ENCODE results near the gene VWA1. TPM values are rescaled to one million over a fixed set of nuclear protein-coding genes. Genes with fewer than 3 reads are reported as not detected.

VWA1 gene
- total and polyA plus RNA-seq, 8 donors, result 7.6 to 64.8 (median 23.0) TPM

GRCh38 chr1:1425753-1426495, 9.6 kb upstream of the VWA1 start:
- Histone ChIP-seq H3K4me1 (peaks cover 21 to 47% (median 36%) of the 10 kb centered on the region in 4 donors), H3K27ac (peak overlapping the region in 3 of 5 donors; percentile 19 to 83 (median 39)), H3K9me3 (no peaks in the 10 kb centered on the region), H3K27me3 (peaks cover 0 to 35% (median 4%) of the 10 kb centered on the region in 3 donors), H3K4me3 (no peak overlapping the region), H3K36me3 (no peaks in the 10 kb centered on the region)
- peak in 1 of 2 donors; percentile 30 for DNase-seq
- WGBS, 5 donors, result 41 to 46% (median 42%) methylated on average over 4 to 33 of the region's 33 CpGs
- TF ChIP-seq POLR2A (IDR thresholded peaks at IDR 0.05) (no peak), EP300 (IDR thresholded peaks at IDR 0.05) (no peak), POLR2AphosphoS5 (IDR thresholded peaks at IDR 0.05) (no peak)
- TF ChIP-seq, protein P1, sequence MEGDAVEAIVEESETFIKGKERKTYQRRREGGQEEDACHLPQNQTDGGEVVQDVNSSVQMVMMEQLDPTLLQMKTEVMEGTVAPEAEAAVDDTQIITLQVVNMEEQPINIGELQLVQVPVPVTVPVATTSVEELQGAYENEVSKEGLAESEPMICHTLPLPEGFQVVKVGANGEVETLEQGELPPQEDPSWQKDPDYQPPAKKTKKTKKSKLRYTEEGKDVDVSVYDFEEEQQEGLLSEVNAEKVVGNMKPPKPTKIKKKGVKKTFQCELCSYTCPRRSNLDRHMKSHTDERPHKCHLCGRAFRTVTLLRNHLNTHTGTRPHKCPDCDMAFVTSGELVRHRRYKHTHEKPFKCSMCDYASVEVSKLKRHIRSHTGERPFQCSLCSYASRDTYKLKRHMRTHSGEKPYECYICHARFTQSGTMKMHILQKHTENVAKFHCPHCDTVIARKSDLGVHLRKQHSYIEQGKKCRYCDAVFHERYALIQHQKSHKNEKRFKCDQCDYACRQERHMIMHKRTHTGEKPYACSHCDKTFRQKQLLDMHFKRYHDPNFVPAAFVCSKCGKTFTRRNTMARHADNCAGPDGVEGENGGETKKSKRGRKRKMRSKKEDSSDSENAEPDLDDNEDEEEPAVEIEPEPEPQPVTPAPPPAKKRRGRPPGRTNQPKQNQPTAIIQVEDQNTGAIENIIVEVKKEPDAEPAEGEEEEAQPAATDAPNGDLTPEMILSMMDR (IDR thresholded peaks at IDR 0.05), result no peak
- intact Hi-C loops (cut with DNase I; ENCODE audit: low total_unique reads), result no loop called here

DNA sequence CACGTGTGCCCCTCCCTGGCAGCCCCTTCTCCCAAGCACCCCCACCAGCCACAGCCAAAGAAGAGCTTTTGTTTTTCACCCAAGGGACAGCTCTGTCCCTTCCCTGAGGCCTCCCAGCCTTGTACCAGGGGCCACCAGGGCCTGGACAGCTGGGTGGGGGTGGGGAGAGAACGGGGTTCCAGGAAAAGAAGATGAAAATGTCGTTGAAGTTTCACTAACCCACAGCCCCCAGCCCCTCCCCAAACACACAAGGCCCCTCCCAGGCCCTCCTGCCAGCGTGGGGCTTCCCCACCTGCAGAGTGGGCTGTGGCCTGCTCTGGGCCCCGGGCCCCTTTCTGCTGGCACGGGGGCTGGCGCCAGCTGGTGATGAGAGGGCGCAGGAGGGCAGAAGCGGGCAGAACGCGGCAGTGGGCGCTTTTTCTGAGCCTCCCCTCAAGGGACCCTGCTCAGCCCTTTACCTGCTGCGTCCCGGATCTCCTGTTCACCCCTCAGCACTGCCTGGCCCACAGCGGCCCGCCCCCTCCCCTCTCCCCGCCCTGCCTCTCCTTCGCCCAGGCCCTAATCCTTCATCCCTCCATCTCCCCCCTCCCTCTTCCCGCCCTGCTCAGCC, 8.9 kb upstream of the VWA1 start:
- peak in 1 of 2 donors; percentile 16 for DNase-seq
- Histone ChIP-seq H3K4me3 (no peak overlapping the region), H3K4me1 (peaks cover 27 to 47% (median 37%) of the 10 kb centered on the region in 4 donors), H3K9me3 (no peaks in the 10 kb centered on the region), H3K27me3 (peaks cover 0 to 30% (median 4%) of the 10 kb centered on the region in 3 donors), H3K27ac (peak overlapping the region in 3 of 5 donors; percentile 19 to 83 (median 39)), H3K36me3 (no peaks in the 10 kb centered on the region)
- WGBS, 5 donors, result 27 to 60% (median 36%) methylated on average over 17 to 19 of the region's 19 CpGs
- intact Hi-C loops (cut with DNase I; ENCODE audit: low total_unique reads), result no loop called here
- TF ChIP-seq EP300 (IDR thresholded peaks at IDR 0.05), result no peak
- TF ChIP-seq POLR2AphosphoS5 (IDR thresholded peaks at IDR 0.05), result no peak
- TF ChIP-seq, protein P1 (IDR thresholded peaks at IDR 0.05), result no peak
- no peak for TF ChIP-seq POLR2A (IDR thresholded peaks at IDR 0.05)

DNA sequence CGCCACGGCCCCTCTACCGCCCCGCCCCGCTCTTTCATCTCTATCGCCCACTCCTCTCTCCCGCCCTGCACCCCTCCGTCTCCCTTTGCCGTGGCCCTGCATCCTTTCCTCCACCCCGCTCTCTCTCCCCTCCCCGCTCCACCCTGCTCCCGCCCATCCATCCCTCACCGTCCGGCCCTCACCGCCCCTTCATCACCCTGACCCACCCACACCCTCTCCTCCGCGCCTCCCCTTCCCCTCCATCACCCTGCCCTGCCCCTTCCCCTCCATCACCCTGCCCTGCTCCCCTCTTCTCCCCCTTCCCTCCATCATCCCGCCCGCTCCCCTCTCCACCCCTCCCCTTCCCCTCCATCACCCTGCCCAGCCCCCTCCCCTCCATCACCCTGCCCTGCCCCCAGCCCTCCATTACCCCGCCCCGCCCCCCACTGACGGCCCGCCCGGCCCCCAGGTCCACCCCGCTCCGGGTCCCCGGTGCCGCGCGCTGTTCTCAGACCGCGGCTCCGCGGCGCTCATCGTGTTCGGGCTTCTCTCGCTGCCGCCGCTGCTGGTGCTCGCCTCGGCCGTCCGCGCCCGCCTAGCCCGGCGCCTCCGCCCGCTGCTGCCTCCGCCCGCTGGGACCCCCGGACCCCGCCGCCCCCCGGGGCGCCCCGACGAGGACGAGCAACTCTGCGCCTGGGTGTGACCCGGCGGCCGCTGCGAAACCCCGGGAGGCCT, 8.2 kb upstream of the VWA1 start:
- Histone ChIP-seq H3K27me3 (peaks cover 0 to 29% (median 4%) of the 10 kb centered on the region in 3 donors), H3K36me3 (no peaks in the 10 kb centered on the region), H3K4me3 (peak overlapping the region; percentile 38 to 52 (median 48)), H3K27ac (peak overlapping the region in 4 of 5 donors; percentile 14 to 83 (median 50)), H3K4me1 (peaks cover 34 to 51% (median 43%) of the 10 kb centered on the region in 4 donors), H3K9me3 (no peaks in the 10 kb centered on the region)
- DNase-seq, result peak in 1 of 2 donors; percentile 73
- TF ChIP-seq, protein P1 (IDR thresholded peaks at IDR 0.05), result no peak
- no peak for TF ChIP-seq EP300 (IDR thresholded peaks at IDR 0.05)
- no peak for TF ChIP-seq POLR2A (IDR thresholded peaks at IDR 0.05)
- TF ChIP-seq POLR2AphosphoS5 (IDR thresholded peaks at IDR 0.05), result no peak
- intact Hi-C loops (cut with DNase I; ENCODE audit: low total_unique reads), result no loop called here
- WGBS, 5 donors, result 9 to 51% (median 11%) methylated on average over 19 to 66 of the region's 66 CpGs

DNA sequence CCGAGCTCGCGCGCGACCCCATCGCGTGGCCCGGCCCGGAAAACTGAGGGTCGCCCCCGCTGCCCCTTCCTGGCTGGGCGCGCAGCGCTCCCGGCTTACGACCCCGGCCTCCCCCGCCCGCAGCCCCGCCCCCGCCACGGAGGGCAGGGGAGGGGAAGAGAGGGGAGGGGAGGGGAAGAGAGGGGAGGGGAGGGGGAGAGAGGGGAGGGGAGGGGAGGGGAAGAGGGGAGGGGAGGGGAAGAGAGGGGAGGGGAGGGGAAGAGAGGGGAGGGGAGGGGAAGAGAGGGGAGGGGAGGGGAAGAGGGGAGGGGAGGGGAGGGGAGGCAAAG, 7.7 kb upstream of the VWA1 start:
- TF ChIP-seq POLR2AphosphoS5 (IDR thresholded peaks at IDR 0.05), result no peak
- H3K27ac ChIP-seq, result peak overlapping the region in 3 of 5 donors; percentile 14 to 83 (median 76)
- H3K27me3 ChIP-seq, result peaks cover 0 to 29% (median 4%) of the 10 kb centered on the region in 3 donors
- H3K4me3 ChIP-seq, result peak overlapping the region; percentile 38 to 52 (median 48)
- no peaks in the 10 kb centered on the region for H3K9me3 ChIP-seq
- WGBS, 5 donors, result 2% methylated on average over 7 to 19 of the region's 22 CpGs; no CpG with 5 or more reads in 3 of the 5 donors
- intact Hi-C loops (cut with DNase I; ENCODE audit: low total_unique reads), result no loop called here
- H3K36me3 ChIP-seq, result no peaks in the 10 kb centered on the region
- H3K4me1 ChIP-seq, result peaks cover 39 to 57% (median 46%) of the 10 kb centered on the region in 4 donors
- no peak for DNase-seq
